GM10266 (cell line): ENCODE measurements around the gene PRKAR2A.
"Not testable (repeated sequence)": the region's sequence is repeated elsewhere in the genome, so short reads cannot be mapped to it uniquely, and the experiment has no call there.

Source experiments
- DNase-seq: peaks from one replicate; pipeline ENCODE4 v3.0.0; 2012; ENCODE audit errors: extremely low spot score
- TF ChIP-seq, protein P1 (sequence below): IDR thresholded peaks from 2 replicates; pipeline ENCODE4 v1.5.1; 2012; ENCODE audit warnings: mild to moderate bottlenecking, low read depth; ENCODE audit not compliant: control insufficient read depth, insufficient read depth; ENCODE audit errors: missing control alignments

The PRKAR2A gene

DNA sequence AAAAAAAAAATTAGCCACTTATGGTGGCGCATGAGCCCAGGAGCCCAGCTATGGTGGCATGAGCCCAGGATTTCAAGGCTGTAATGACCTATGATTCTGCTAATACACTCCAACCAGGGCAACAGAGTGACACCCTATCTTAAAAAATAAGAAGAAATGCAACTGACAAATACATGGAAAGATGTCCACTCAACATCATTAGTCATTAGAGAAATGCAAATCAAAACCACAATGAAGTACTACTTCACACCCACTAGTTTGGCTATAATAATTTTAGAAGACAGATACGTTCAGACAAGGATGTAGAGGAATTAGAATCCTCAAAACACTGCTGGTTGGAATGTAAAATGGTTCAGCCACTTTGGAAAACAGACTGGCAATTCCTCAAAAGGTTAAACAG lies 10.5 kb downstream of the PRKAR2A start:
- no peak for DNase-seq
- TF ChIP-seq, protein P1, sequence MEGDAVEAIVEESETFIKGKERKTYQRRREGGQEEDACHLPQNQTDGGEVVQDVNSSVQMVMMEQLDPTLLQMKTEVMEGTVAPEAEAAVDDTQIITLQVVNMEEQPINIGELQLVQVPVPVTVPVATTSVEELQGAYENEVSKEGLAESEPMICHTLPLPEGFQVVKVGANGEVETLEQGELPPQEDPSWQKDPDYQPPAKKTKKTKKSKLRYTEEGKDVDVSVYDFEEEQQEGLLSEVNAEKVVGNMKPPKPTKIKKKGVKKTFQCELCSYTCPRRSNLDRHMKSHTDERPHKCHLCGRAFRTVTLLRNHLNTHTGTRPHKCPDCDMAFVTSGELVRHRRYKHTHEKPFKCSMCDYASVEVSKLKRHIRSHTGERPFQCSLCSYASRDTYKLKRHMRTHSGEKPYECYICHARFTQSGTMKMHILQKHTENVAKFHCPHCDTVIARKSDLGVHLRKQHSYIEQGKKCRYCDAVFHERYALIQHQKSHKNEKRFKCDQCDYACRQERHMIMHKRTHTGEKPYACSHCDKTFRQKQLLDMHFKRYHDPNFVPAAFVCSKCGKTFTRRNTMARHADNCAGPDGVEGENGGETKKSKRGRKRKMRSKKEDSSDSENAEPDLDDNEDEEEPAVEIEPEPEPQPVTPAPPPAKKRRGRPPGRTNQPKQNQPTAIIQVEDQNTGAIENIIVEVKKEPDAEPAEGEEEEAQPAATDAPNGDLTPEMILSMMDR = no peak

DNA sequence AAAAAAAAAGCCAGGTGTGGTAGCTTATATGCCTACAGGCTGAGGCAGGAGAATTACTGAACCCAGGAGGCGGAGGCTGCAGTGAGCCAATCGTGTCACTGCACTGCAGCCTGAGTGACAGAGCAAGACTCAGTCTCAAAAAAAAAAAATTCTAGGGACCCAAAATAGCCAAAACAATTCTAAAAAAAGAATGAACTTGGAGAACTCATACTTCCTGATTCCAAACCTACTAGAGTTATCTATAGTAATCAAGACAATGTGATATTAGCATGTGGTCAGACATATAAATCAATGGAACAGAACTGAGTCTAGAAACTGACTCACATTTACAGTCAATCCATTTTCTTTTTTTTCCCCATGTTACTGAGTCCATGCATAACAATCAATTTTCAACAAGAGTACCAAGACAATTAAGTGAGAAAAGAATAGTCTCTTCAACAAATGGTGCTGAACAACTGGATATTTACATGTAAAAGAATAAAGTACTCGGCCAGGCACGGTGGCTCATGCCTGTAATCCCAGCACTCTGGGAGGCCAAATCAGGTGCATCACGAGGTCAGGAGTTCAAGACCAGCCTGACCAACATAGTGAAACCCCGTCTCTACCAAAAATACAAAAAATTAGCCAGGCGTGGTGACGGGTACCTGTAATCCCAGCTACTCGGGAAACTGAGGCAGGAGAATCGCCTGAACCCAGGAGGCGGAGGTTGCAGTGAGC lies 11.9 kb downstream of the PRKAR2A start:
- DNase-seq = no peak
- TF ChIP-seq, protein P1 = no peak

DNA sequence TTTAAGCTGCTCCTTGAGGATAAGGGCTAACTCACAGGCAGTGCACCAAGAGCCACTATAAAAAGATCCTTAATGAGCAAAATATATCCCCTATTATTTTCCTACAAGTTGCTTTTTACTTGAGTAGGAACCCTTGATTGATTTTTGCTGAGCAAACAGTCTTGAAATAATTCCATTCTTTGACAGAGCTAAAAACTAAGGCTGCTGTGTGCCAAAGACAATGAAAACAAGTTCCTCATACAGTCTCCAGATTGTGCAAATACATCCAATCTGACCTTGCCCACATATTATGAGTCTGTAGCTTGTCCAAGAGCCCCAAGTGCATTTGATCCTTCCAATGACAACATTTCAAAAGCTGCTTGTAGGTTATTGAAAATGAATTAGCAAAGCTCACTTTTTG lies 15.0 kb downstream of the PRKAR2A start:
- TF ChIP-seq, protein P1 = no peak
- DNase-seq = no peak

DNA sequence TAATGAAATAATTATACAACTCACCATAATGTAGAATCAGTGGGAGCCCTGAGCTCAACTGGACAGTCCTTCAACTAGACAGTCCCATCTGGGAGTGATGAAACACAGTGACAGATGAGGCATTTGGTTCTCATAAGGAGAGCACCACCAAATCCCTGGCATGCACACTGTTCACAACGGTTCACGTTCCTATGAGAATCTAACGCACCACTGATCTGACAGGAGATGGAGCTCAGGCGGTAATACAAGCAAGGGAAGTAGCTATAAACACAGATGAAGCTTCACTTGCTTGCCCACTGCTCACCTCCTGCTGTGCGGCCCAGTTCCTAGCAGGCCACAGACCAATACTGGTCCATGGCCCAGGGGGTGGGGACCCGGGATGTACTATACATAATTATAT lies 17.0 kb downstream of the PRKAR2A start:
- TF ChIP-seq, protein P1 = no peak
- DNase-seq = no peak

DNA sequence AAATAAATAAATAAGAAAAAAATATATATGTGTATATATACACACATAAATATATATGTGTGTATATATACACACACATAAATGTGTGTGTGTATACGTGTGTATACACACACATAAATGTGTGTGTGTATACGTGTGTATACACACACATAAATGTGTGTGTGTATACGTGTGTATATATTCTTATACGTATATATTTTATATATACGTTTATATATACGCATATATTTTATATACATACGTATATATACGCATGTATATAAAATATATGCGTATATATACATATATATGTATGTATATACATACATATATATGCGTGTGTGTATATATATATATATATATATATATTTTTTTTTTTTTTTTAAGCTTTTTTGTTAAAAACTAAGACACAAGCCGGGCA lies 18.1 kb downstream of the PRKAR2A start:
- not testable (repeated sequence) for DNase-seq

DNA sequence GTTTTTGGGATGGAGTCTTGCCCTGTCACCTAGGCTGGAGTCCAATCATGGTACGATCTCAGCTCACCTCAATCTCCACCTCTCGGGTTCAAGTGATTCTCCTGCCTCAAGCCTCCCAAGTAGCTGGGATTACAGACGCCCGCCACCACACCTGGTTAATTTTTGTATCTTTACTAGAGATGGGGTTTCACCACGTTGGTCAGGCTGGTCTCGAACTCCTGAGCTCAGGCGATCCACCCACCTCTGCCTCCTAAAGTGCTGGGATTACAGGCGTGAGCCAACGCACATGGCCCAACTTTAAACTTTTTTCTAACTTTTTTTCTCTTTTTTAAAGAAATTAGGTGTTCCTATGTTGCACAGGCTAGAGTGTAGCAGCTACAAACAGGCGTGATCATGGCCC lies 19.8 kb downstream of the PRKAR2A start:
- DNase-seq = not testable (repeated sequence)

DNA sequence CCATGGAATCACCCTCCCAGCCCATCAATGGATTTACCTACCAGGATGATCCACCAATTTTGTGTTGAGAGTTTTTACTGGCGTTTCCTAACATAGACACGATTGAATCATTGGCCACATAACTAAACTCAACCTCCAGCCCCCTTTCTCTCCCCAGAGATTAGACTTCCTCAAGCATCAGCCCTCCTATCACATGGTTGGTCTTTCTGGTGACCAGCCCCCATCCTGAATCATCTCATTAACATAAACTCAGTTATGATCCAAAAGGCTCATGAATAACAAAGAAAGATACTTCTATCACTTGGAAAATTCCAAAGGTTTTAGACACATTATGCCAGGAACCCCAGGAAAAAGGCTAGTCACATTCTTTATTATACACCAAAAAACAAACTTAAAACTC lies 21.2 kb downstream of the PRKAR2A start:
- TF ChIP-seq, protein P1 = no peak
- no peak for DNase-seq

DNA sequence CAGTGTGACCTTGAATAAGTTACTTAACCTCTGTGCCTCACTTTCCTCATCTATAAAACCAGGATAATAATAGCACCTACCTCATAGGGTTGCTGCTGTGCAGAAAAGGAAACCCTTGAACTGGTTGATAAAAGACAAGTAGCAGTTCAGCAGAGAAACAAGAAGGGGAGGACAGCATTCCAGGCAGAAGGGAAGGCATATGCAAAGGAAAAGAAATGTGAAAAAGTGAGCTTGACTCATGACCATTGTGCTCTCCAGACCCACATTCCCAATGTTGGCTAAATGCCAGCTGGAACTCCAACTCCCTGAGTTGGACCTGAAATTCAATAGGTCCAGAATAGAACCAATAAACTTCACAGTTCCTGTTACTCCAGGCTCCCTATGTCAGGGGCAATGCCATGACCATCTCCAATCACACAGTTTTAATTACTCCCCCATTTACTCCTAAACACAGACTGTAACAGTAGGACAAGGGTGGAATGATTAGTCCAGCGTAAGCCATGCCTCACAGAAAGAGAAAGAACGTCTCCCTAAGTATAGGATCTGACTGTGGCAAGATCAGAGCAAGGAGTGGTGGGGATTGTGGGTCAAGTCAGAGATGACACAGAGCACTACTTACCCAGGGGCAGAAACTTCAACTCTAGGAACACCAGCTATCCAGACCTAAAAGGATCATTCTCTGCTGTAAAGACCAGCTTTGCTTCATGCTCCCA lies 26.9 kb downstream of the PRKAR2A start:
- TF ChIP-seq, protein P1 = no peak

More for the DNA sequence above, 26.9 kb downstream of the PRKAR2A start:
- no peak for DNase-seq
